Naive thymus-derived CD4-positive, alpha-beta T cell (primary cell): ENCODE data around the gene COQ3. TPM values are rescaled to one million over a fixed set of nuclear protein-coding genes. Genes with fewer than 3 reads are reported as not detected.
A peak's percentile ranks its signal among the peaks of the same experiment; 100 is the strongest.

ENCODE experiments used
- ATAC-seq: fragments of 150-1000 bp; cut with Tn5 transposase; 2 replicates; pipeline ENCODE4 v1.10.0; 2021; ENCODE audit warnings: mild to moderate bottlenecking, moderate library complexity
- CTCF ChIA-PET: fragments of 350-600 bp; sonication (Branson Sonifier 250); formaldehyde crosslinking; loops from one replicate; lab custom pipeline; 2021; ENCODE audit warnings: antibody characterized with exemption; lab: Charles Lee
- POLR2A ChIA-PET: fragments of 350-600 bp; sonication (Branson Sonifier 250); formaldehyde crosslinking; loops from one replicate; lab custom pipeline; 2021; ENCODE audit warnings: antibody characterized with exemption, inconsistent platforms; lab: Charles Lee
- DNase-seq, 9 donors: peaks; one replicate each; pipeline versions ENCODE4 v3.0.0 to v3.0.0-alpha.2; 2020 to 2022; ENCODE audit warnings: mixed read lengths in 1 of 9
- H3K27ac ChIP-seq: one replicate; pipeline ENCODE4 v1.7.0; 2013; ENCODE audit warnings: mild to moderate bottlenecking, low read depth, low read length, moderate library complexity
- H3K27me3 ChIP-seq, 2 donors: one replicate each; pipeline ENCODE4 v1.7.0; 2013; ENCODE audit warnings: low read length in 2 of 2, mild to moderate bottlenecking in 2 of 2, moderate library complexity in 2 of 2; ENCODE audit not compliant: control insufficient read depth in 2 of 2, insufficient read depth in 2 of 2
- H3K36me3 ChIP-seq, 3 experiments: 1 replicate in 2 of 3; 2 replicates in 1 of 3; pipeline ENCODE4 v1.7.0; 2013; ENCODE audit warnings: low read length in 3 of 3, mild to moderate bottlenecking in 3 of 3, moderate library complexity in 1 of 3; ENCODE audit not compliant: insufficient read depth in 3 of 3, control insufficient read depth in 2 of 3
- H3K4me1 ChIP-seq, 2 donors: one replicate each; pipeline ENCODE4 v1.7.0; 2013; ENCODE audit warnings: low read length in 2 of 2, mild to moderate bottlenecking in 2 of 2, moderate library complexity in 1 of 2; ENCODE audit not compliant: control insufficient read depth in 2 of 2, insufficient read depth in 2 of 2
- H3K4me3 ChIP-seq: 2 replicates; pipeline ENCODE4 v1.7.0; 2013; ENCODE audit warnings: mild to moderate bottlenecking, low read length
- H3K9me3 ChIP-seq, 3 experiments: 1 replicate in 2 of 3; 2 replicates in 1 of 3; pipeline ENCODE4 v1.7.0; 2013; ENCODE audit warnings: low read length in 3 of 3; ENCODE audit not compliant: control insufficient read depth in 2 of 3
- H3K27ac Mint-ChIP-seq, 9 donors: one replicate each; pipeline ENCODE4 v1.8.0; 2020 to 2022; ENCODE audit warnings: mixed read lengths in 9 of 9, mild to moderate bottlenecking in 8 of 9, moderate library complexity in 5 of 9, inconsistent platforms in 2 of 9
- H3K27me3 Mint-ChIP-seq, 5 donors: one replicate each; pipeline ENCODE4 v1.8.0; 2021 to 2022; ENCODE audit warnings: mixed read lengths in 5 of 5, mild to moderate bottlenecking in 1 of 5
- H3K36me3 Mint-ChIP-seq, 5 donors: one replicate each; pipeline ENCODE4 v1.8.0; 2020 to 2022; ENCODE audit warnings: mixed read lengths in 5 of 5, mild to moderate bottlenecking in 3 of 5, inconsistent platforms in 1 of 5
- H3K4me1 Mint-ChIP-seq, 7 donors: one replicate each; pipeline ENCODE4 v1.8.0; 2020 to 2022; ENCODE audit warnings: mixed read lengths in 7 of 7, mild to moderate bottlenecking in 3 of 7, inconsistent platforms in 1 of 7
- H3K4me3 Mint-ChIP-seq, 10 donors: one replicate each; pipeline ENCODE4 v1.8.0; 2020 to 2022; ENCODE audit warnings: mild to moderate bottlenecking in 10 of 10, mixed read lengths in 10 of 10, moderate library complexity in 6 of 10, inconsistent platforms in 2 of 10
- H3K9me3 Mint-ChIP-seq, 11 donors: one replicate each; pipeline ENCODE4 v1.8.0; 2020 to 2022; ENCODE audit warnings: mixed read lengths in 11 of 11, mild to moderate bottlenecking in 4 of 11, inconsistent platforms in 1 of 11, moderate library complexity in 1 of 11
- intact Hi-C, 2 donors: fragments of 100-400 bp; cut with micrococcal nuclease; formaldehyde crosslinking; loops; one replicate each; pipeline ENCODE4 v1.15.1; 2023
- polyA plus RNA-seq, 2 donors: library from polyadenylated mRNA; unstranded; fragments of 300-500 nt; fragmentation: Illumina TruSeq; gene quantifications; one replicate each; pipeline ENCODE4 v1.2.3, GENCODE V29; 2021
- total RNA-seq, 6 experiments: library from RNA in 5 of 6; stranded (reverse) in 5 of 6; gene quantifications; 1 replicate in 5 of 6; 2 replicates in 1 of 6; pipeline ENCODE4 v1.2.3 and lab custom pipeline; 2021 to 2026

COQ3 gene
- total and polyA plus RNA-seq, 7 experiments from 2014 or later, result 1.8 to 11.4 (median 5.1) TPM

GRCh38 chr6:99426451-99426757 lies 32.4 kb upstream of the COQ3 start:
- CTCF ChIA-PET, result interaction anchor here (0.6 to 1.3 kb wide), 3 partner anchors 8 to 96 kb away, joined by 4 to 9 read pairs (median 4); no protein-coding TSS in a partner anchor
- H3K4me1 Mint-ChIP-seq, result peaks cover 37 to 68% (median 55%) of the 10 kb centered on the region in 7 donors

GRCh38 chr6:99425647-99426450 lies 31.9 kb upstream of the COQ3 start:
- ChIA-PET CTCF (interaction anchor here (0.6 to 1.3 kb wide), 3 partner anchors 9 to 95 kb away, joined by 4 to 9 read pairs (median 4); no protein-coding TSS in a partner anchor), POLR2A (interaction anchor here (0.7 to 3.3 kb wide), 11 partner anchors 9 to 145 kb away, joined by 3 to 34 read pairs (median 4); partner anchors contain the start of genes CCNC and COQ3)
- peak overlapping the region; percentile 95 for H3K4me3 ChIP-seq
- H3K27me3 Mint-ChIP-seq, result peaks cover 0 to 2% (median 0%) of the 10 kb centered on the region in 5 donors
- peaks cover 0 to 7% (median 0%) of the 10 kb centered on the region in 11 donors for H3K9me3 Mint-ChIP-seq
- peaks cover 43 to 74% (median 61%) of the 10 kb centered on the region in 7 donors for H3K4me1 Mint-ChIP-seq
- no peaks in the 10 kb centered on the region for H3K27me3 ChIP-seq
- H3K4me1 ChIP-seq, result peaks cover 37 to 50% of the 10 kb centered on the region in 2 donors
- peak overlapping the region; percentile 91 to 100 (median 96) for H3K4me3 Mint-ChIP-seq
- peak overlapping the region; percentile 96 to 100 (median 99) for H3K27ac Mint-ChIP-seq
- intact Hi-C loops, result loop anchor here (1.0 to 10.0 kb wide), 13 partner anchors 7 to 1459 kb away; partner anchors contain the start of genes ASCC3 (in 2 of the 2), CCNC (in 2 of the 2), COQ3 (in 2 of the 2) and FBXL4 (in 2 of the 2)
- DNase-seq, result peak in 4 of 9 donors; percentile 54 to 65 (median 58)
- H3K36me3 Mint-ChIP-seq, result peaks cover 4 to 18% (median 10%) of the 10 kb centered on the region in 5 donors
- no peaks in the 10 kb centered on the region for H3K9me3 ChIP-seq
- H3K27ac ChIP-seq, result peak overlapping the region; percentile 93
- H3K36me3 ChIP-seq, result peaks cover 0 to 8% (median 0%) of the 10 kb centered on the region in 3 experiments
- peak; percentile 58 for ATAC-seq

More at GRCh38 chr6:99426451-99426757, 32.4 kb upstream of the COQ3 start:
- ATAC-seq (no peak), DNase-seq (no peak)
- peak overlapping the region in 8 of 9 donors; percentile 96 to 100 (median 99) for H3K27ac Mint-ChIP-seq
- POLR2A ChIA-PET, result interaction anchor here (0.8 to 3.3 kb wide), 5 partner anchors 12 to 144 kb away, joined by 3 to 34 read pairs (median 4); partner anchors contain the start of gene COQ3
- Histone ChIP-seq H3K9me3 (no peaks in the 10 kb centered on the region), H3K4me3 (peak overlapping the region; percentile 95), H3K36me3 (peaks cover 0 to 10% (median 0%) of the 10 kb centered on the region in 3 experiments), H3K27ac (no peak overlapping the region), H3K27me3 (no peaks in the 10 kb centered on the region), H3K4me1 (peaks cover 36 to 44% of the 10 kb centered on the region in 2 donors)
- intact Hi-C loops, result loop anchor here (1.0 to 10.0 kb wide), 2 partner anchors 96 to 1458 kb away; partner anchors contain the start of gene ASCC3 (in 1 of the 2)
- H3K36me3 Mint-ChIP-seq, result peaks cover 1 to 22% (median 5%) of the 10 kb centered on the region in 5 donors
- H3K4me3 Mint-ChIP-seq, result peak overlapping the region; percentile 91 to 100 (median 96)
- peaks cover 0 to 2% (median 0%) of the 10 kb centered on the region in 5 donors for H3K27me3 Mint-ChIP-seq
- H3K9me3 Mint-ChIP-seq, result peaks cover 0 to 7% (median 0%) of the 10 kb centered on the region in 11 donors

GRCh38 chr6:99424761-99425646 lies 31.0 kb upstream of the COQ3 start, which contains the start of gene PNISR:
TSS of gene PNISR (minus strand) at chr6:99425308. CDS start at chr6:99414659, 10,649 bp downstream.
- Mint-ChIP-seq H3K36me3 (peaks cover 4 to 16% (median 10%) of the 10 kb centered on the region in 5 donors), H3K27me3 (peaks cover 0 to 2% (median 0%) of the 10 kb centered on the region in 5 donors), H3K9me3 (peaks cover 0 to 7% (median 0%) of the 10 kb centered on the region in 11 donors), H3K4me1 (peaks cover 47 to 82% (median 69%) of the 10 kb centered on the region in 7 donors), H3K27ac (peak within 1 kb of the TSS; percentile 96 to 100 (median 99)), H3K4me3 (peak within 1 kb of the TSS; percentile 91 to 100 (median 96))
- ChIA-PET CTCF (interaction anchor here (0.6 to 1.3 kb wide), 2 partner anchors 14 to 94 kb away, joined by 3 to 9 read pairs; no protein-coding TSS in a partner anchor), POLR2A (interaction anchor here (0.8 to 3.3 kb wide), 11 partner anchors 8 to 146 kb away, joined by 3 to 34 read pairs (median 4); partner anchors contain the start of genes CCNC and COQ3)
- no peaks in the 10 kb centered on the region for H3K27me3 ChIP-seq
- no peaks in the 10 kb centered on the region for H3K9me3 ChIP-seq
- peaks cover 0 to 4% (median 0%) of the 10 kb centered on the region in 3 experiments for H3K36me3 ChIP-seq
- ATAC-seq (peak; percentile 85), DNase-seq (peak; percentile 71 to 95 (median 92))
- H3K4me3 ChIP-seq, result peak within 1 kb of the TSS; percentile 95
- intact Hi-C loops, result loop anchor here (1.0 to 10.0 kb wide), 13 partner anchors 8 to 1460 kb away; partner anchors contain the start of genes ASCC3 (in 2 of the 2), CCNC (in 2 of the 2), COQ3 (in 2 of the 2) and FBXL4 (in 2 of the 2)
- peak within 1 kb of the TSS; percentile 93 for H3K27ac ChIP-seq
- peaks cover 37 to 51% of the 10 kb centered on the region in 2 donors for H3K4me1 ChIP-seq

DNA sequence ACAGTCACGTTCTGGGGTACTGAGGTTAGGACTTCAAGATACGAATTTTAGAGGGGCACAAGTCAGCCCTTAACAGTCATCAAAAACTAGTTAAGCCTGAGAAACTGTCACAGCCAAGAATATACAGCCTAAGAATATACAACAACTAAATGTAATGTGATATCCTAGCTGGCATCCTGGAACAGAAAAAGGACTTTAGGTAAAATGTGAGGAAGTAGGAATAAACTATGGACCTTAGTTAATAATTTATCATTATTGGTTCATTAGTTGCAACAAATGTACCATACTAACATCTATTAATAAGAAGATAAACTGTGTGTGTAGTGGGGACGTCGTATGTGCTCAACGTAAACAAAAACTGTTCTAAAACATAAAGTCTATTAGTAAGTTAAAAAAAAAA lies 30.0 kb upstream of the COQ3 start:
- no peaks in the 10 kb centered on the region for H3K9me3 ChIP-seq
- H3K27me3 ChIP-seq, result no peaks in the 10 kb centered on the region
- H3K4me1 ChIP-seq, result peaks cover 37 to 51% of the 10 kb centered on the region in 2 donors
- Mint-ChIP-seq H3K36me3 (peaks cover 4 to 16% (median 10%) of the 10 kb centered on the region in 5 donors), H3K27me3 (peaks cover 0 to 2% (median 0%) of the 10 kb centered on the region in 5 donors), H3K9me3 (peaks cover 0 to 7% (median 0%) of the 10 kb centered on the region in 11 donors), H3K4me3 (peak overlapping the region; percentile 91 to 100 (median 96)), H3K27ac (peak overlapping the region; percentile 65 to 100 (median 98)), H3K4me1 (peaks cover 49 to 89% (median 69%) of the 10 kb centered on the region in 7 donors)
- peak overlapping the region; percentile 95 for H3K4me3 ChIP-seq
- ATAC-seq, result no peak
- peaks cover 0 to 4% (median 0%) of the 10 kb centered on the region in 3 experiments for H3K36me3 ChIP-seq
- peak overlapping the region; percentile 93 for H3K27ac ChIP-seq
- POLR2A ChIA-PET, result interaction anchor here (1.0 to 3.3 kb wide), 5 partner anchors 14 to 145 kb away, joined by 3 to 34 read pairs (median 4); partner anchors contain the start of genes CCNC and COQ3
- intact Hi-C loops, result loop anchor here (2.0 to 10.0 kb wide), 3 partner anchors 89 to 1461 kb away; partner anchors contain the start of gene ASCC3 (in 2 of the 2)
- CTCF ChIA-PET, result no interaction called here
- DNase-seq, result no peak

DNA sequence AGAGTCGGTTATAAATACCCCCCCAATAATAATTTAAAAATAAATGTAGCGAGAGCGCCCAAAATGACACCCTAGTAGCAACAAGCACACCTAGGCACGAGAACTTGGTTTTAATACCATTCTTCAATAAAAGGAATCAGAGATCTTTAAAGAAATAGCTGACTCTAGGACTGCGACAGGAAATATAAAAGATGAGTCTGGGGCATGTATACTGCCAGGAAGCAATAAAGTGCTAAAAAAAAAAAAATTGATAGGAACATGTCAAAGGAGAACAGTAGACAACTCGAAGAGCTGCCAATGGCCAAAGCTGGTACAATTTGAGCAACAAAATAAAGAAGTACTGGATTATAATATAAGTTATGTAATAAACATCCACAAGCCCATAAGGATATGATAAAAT lies 28.9 kb upstream of the COQ3 start:
- Mint-ChIP-seq H3K4me3 (peak overlapping the region; percentile 57 to 100 (median 96)), H3K36me3 (peaks cover 4 to 12% (median 9%) of the 10 kb centered on the region in 5 donors), H3K9me3 (peaks cover 0 to 7% (median 0%) of the 10 kb centered on the region in 11 donors), H3K27ac (peak overlapping the region in 7 of 9 donors; percentile 26 to 100 (median 82)), H3K4me1 (peaks cover 51 to 92% (median 72%) of the 10 kb centered on the region in 7 donors), H3K27me3 (peaks cover 0 to 2% (median 0%) of the 10 kb centered on the region in 5 donors)
- H3K27ac ChIP-seq, result no peak overlapping the region
- peaks cover 43 to 51% of the 10 kb centered on the region in 2 donors for H3K4me1 ChIP-seq
- DNase-seq, result no peak
- ChIA-PET CTCF (interaction anchor here (1.1 kb wide), 1 partner anchor 92 kb away, joined by 5 read pairs; no protein-coding TSS in a partner anchor), POLR2A (no interaction called here)
- no peak overlapping the region for H3K4me3 ChIP-seq
- no peak for ATAC-seq
- no peaks in the 10 kb centered on the region for H3K9me3 ChIP-seq
- H3K27me3 ChIP-seq, result no peaks in the 10 kb centered on the region
- intact Hi-C loops, result loop anchor here in 1 of 2 donors (1.0 to 10.0 kb wide), 2 partner anchors 8 to 1462 kb away; partner anchors contain the start of gene ASCC3
- peaks cover 0 to 4% (median 0%) of the 10 kb centered on the region in 3 experiments for H3K36me3 ChIP-seq
